GM12878 (cell line): ENCODE measurements around the gene LRRC61. TPM values are rescaled to one million over a fixed set of nuclear protein-coding genes. Genes with fewer than 3 reads are reported as not detected.
A peak's percentile ranks its signal among the peaks of the same experiment; 100 is the strongest.

ENCODE experiments used
- ATF7 ChIP-seq: fragments of 450-650 bp; IDR thresholded peaks from 2 replicates; pipeline ENCODE4 v1.6.1; 2016; ENCODE audit warnings: low read depth, mild to moderate bottlenecking
- BACH1 ChIP-seq: fragments of 450-650 bp; IDR thresholded peaks from 2 replicates; pipeline ENCODE4 v1.6.1; 2017; ENCODE audit warnings: mild to moderate bottlenecking, borderline replicate concordance
- BCL11A ChIP-seq: IDR thresholded peaks from 2 replicates; pipeline ENCODE4 v1.6.1; 2011; ENCODE audit warnings: low read depth, low read length
- EP300 ChIP-seq, 2 experiments: fragments of 150-350 bp in 1 of 2; IDR thresholded peaks; 2 replicates each; pipeline ENCODE4 v1.6.1; 2011 to 2012; ENCODE audit warnings: low read depth in 2 of 2, low read length in 2 of 2, borderline replicate concordance in 1 of 2, improper control_type of control experiment in 1 of 2, inconsistent platforms in 1 of 2; ENCODE audit not compliant: control insufficient read depth in 1 of 2
- HDAC2 ChIP-seq: fragments of 200-600 bp; sonication (generic); IDR thresholded peaks from 2 replicates; pipeline ENCODE4 v1.6.1; 2017
- HSF1 ChIP-seq: fragments of 150-350 bp; IDR thresholded peaks from 2 replicates; pipeline ENCODE4 v1.6.1; 2014; ENCODE audit warnings: mild to moderate bottlenecking, low read depth, low read length
- IRF5 ChIP-seq: fragments of 450-650 bp; IDR thresholded peaks from 2 replicates; pipeline ENCODE4 v1.6.1; 2017; ENCODE audit warnings: borderline replicate concordance
- KAT2A ChIP-seq: conservative IDR thresholded peaks from 2 replicates; pipeline ENCODE4 v1.6.1; 2011; ENCODE audit warnings: low read depth, low read length; ENCODE audit not compliant: control insufficient read depth
- PAX5 ChIP-seq: IDR thresholded peaks from 2 replicates; pipeline ENCODE4 v1.6.1; 2011; ENCODE audit warnings: low read depth, low read length, borderline replicate concordance
- POU2F2 ChIP-seq: IDR thresholded peaks from 3 replicates; pipeline ENCODE4 v1.6.1; 2011; ENCODE audit warnings: low read depth, mild to moderate bottlenecking, low read length, borderline replicate concordance
- PRDM15 ChIP-seq: fragments of 450-650 bp; formaldehyde crosslinking; IDR thresholded peaks from 2 replicates; pipeline ENCODE4 v1.4.0; 2020; ENCODE audit warnings: mild to moderate bottlenecking, moderate library complexity
- RAD21 ChIP-seq: IDR thresholded peaks from 2 replicates; pipeline ENCODE4 v1.6.1; 2011; ENCODE audit warnings: mild to moderate bottlenecking, low read depth, low read length, moderate library complexity; ENCODE audit not compliant: insufficient read depth
- RBBP5 ChIP-seq: fragments of 200-600 bp; sonication (generic); conservative IDR thresholded peaks from 2 replicates; pipeline ENCODE4 v1.6.1; 2016
- RELB ChIP-seq: fragments of 450-650 bp; IDR thresholded peaks from 2 replicates; pipeline ENCODE4 v1.6.1; 2017; ENCODE audit warnings: low read depth, mild to moderate bottlenecking, moderate library complexity
- SMAD1 ChIP-seq: fragments of 450-650 bp; IDR thresholded peaks from 2 replicates; pipeline ENCODE4 v1.6.1; 2018; ENCODE audit warnings: mild to moderate bottlenecking, low read depth; ENCODE audit not compliant: partially characterized antibody
- SPI1 ChIP-seq: IDR thresholded peaks from 2 replicates; pipeline ENCODE4 v1.6.1; 2011; ENCODE audit warnings: low read depth, mild to moderate bottlenecking, low read length, moderate library complexity, borderline replicate concordance; ENCODE audit not compliant: insufficient read depth
- SREBF1 ChIP-seq: IDR thresholded peaks from 2 replicates; pipeline ENCODE4 v1.6.1; 2012; ENCODE audit warnings: mild to moderate bottlenecking, low read length
- STAT1 ChIP-seq: fragments of 450-650 bp; conservative IDR thresholded peaks from 2 replicates; pipeline ENCODE4 v1.6.1; 2014; ENCODE audit warnings: antibody characterized with exemption, mild to moderate bottlenecking
- SUPT20H ChIP-seq: IDR thresholded peaks from 2 replicates; pipeline ENCODE4 v1.6.1; 2011; ENCODE audit warnings: low read depth, mild to moderate bottlenecking, low read length, moderate library complexity, borderline replicate concordance; ENCODE audit not compliant: control insufficient read depth
- TARDBP ChIP-seq: IDR thresholded peaks from 2 replicates; pipeline ENCODE4 v1.6.1; 2016; ENCODE audit warnings: borderline replicate concordance
- YY1 ChIP-seq: IDR thresholded peaks from 2 replicates; pipeline ENCODE4 v1.6.1; 2011; ENCODE audit warnings: low read depth, mild to moderate bottlenecking, low read length
- ZNF24 ChIP-seq: fragments of 450-650 bp; IDR thresholded peaks from 2 replicates; pipeline ENCODE4 v1.6.1; 2017; ENCODE audit warnings: antibody characterized with exemption, mild to moderate bottlenecking
- polyA plus RNA-seq, 11 experiments: library from polyadenylated mRNA; depleted of rRNA in 4 of 11; unstranded in 6 of 11; stranded (reverse) in 5 of 11; fragments of >200 nt; fragmentation: Nextera tagmentation in 4 of 11; fragmentation: Illumina TruSeq in 1 of 11; extraction: Ambion mirVana in 4 of 11; extraction: Trizol in 1 of 11; gene quantifications; 1 replicate in 1 of 11; 2 replicates in 10 of 11; pipeline versions ENCODE4 v1.2.1 to v1.2.3, GENCODE V29; 2011 to 2016; ENCODE audit warnings: inconsistent platforms in 2 of 11, missing spikeins in 2 of 11, low read depth in 1 of 11
- total RNA-seq, 4 experiments: library from RNA; depleted of rRNA in 3 of 4; stranded (reverse); fragments of >200 nt in 3 of 4; fragmentation: Illumina TruSeq in 1 of 4; extraction: Trizol in 1 of 4; gene quantifications; 2 replicates each; pipeline versions ENCODE4 v1.2.1 to v1.2.3, GENCODE V29; 2013 to 2021

Gene LRRC61
- total and polyA plus RNA-seq, 10 of the 15 experiments (the other 5 are each of a cell fraction or from before 2014, with no cell fraction given): 1.4 to 54.2 (median 21.8) TPM

- no peak for TF ChIP-seq STAT1
- no peak for TF ChIP-seq KAT2A
- TF ChIP-seq TARDBP: no peak
- TF ChIP-seq SMAD1: no peak
- TF ChIP-seq BACH1: peak; percentile 88
- TF ChIP-seq IRF5: no peak
- no peak for TF ChIP-seq HSF1
- TF ChIP-seq EP300 (IDR thresholded peaks at IDR 0.05; ENCODE audit: borderline replicate concordance in 1 of 2, control insufficient read depth in 1 of 2, low read depth in 2 of 2, low read length in 2 of 2): no peak
- TF ChIP-seq PAX5: no peak; the same call in 1 of the 2 replicates
- TF ChIP-seq POU2F2: peak; percentile 52; the same call in 1 of the 3 replicates
- no peak for TF ChIP-seq ATF7
- TF ChIP-seq RAD21: no peak
- no peak for TF ChIP-seq HDAC2
- peak; percentile 27; the same call in 1 of the 2 replicates for TF ChIP-seq ZNF24
- no peak; the same call in 1 of the 2 replicates for TF ChIP-seq SPI1
- TF ChIP-seq PRDM15 (CRISPR knock-in tag): no peak
- no peak for TF ChIP-seq BCL11A
- no peak for TF ChIP-seq RBBP5
- TF ChIP-seq SREBF1: 0 out of 2 replicates have a peak, but pooled peaks have one; percentile 26
- TF ChIP-seq SUPT20H: no peak
- no peak for TF ChIP-seq RELB
- peak; percentile 51; the same call in 1 of the 2 replicates for TF ChIP-seq YY1
These were observed 55.8 kb downstream of the LRRC61 start, which contains the start of gene ZNF775 (continued) for GRCh38 chr7:150378853-150379440.
